ENCODE results near the gene FGF5. TPM values are rescaled to one million over a fixed set of nuclear protein-coding genes. Genes with fewer than 3 reads are reported as not detected.
"Not testable (repeated sequence)": the region's sequence is repeated elsewhere in the genome, so short reads cannot be mapped to it uniquely, and the experiment has no call there.

FGF5 gene
- total and polyA plus RNA-seq, 11 donors = 0.10 to 0.83 (median 0.27) TPM; not detected in 2

DNA sequence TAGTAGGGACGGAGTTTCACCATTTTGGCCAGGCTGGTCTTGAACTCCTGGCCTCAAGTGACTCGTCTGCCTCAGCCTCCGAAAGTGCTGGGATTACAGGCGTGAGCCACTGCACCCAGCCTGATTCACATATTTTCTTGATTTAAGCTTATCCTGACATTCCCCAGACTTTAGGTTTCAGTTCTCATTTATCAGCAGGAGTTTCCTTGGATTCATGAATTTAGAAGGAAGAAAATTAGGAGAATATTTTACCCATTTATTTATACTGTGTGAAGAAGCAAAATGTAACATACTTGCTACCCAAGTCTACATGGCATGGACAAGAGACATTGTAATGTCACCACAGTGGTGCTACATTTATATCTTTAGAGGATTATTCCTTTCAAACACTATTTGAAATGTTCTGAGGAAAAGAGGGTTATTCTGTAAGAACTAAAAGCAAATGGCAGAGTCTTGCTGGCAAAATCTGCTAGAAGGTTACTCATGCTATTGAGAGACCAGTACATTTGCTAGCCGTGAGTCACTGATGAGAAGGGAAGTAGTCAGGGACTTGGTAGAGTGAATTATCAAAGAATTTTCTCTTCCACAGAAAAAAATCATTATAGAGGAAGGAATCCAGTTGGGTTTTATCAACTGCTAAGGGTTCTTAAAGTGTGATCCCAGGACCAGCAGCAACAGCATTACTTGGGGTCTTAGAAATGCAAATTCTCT is 43.0 kb downstream of the FGF5 start:
- Histone ChIP-seq H3K27me3 (peaks cover 0 to 21% (median 0%) of the 10 kb centered on the region in 9 donors), H3K27ac (no peak overlapping the region), H3K9me3 (no peaks in the 10 kb centered on the region), H3K4me3 (no peak overlapping the region), H3K4me1 (no peaks in the 10 kb centered on the region), H3K36me3 (no peaks in the 10 kb centered on the region)
- no peak for DNase-seq
- intact Hi-C loops (cut with DNase I) = no loop called here
- 72 to 82% (median 75%) methylated on average over 5 of the region's 5 CpGs for WGBS, 4 donors
- ATAC-seq = no peak
- no peak for TF ChIP-seq POLR2A (IDR thresholded peaks at IDR 0.05)
- TF ChIP-seq, protein P1, sequence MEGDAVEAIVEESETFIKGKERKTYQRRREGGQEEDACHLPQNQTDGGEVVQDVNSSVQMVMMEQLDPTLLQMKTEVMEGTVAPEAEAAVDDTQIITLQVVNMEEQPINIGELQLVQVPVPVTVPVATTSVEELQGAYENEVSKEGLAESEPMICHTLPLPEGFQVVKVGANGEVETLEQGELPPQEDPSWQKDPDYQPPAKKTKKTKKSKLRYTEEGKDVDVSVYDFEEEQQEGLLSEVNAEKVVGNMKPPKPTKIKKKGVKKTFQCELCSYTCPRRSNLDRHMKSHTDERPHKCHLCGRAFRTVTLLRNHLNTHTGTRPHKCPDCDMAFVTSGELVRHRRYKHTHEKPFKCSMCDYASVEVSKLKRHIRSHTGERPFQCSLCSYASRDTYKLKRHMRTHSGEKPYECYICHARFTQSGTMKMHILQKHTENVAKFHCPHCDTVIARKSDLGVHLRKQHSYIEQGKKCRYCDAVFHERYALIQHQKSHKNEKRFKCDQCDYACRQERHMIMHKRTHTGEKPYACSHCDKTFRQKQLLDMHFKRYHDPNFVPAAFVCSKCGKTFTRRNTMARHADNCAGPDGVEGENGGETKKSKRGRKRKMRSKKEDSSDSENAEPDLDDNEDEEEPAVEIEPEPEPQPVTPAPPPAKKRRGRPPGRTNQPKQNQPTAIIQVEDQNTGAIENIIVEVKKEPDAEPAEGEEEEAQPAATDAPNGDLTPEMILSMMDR (IDR thresholded peaks at IDR 0.05) = no peak

DNA sequence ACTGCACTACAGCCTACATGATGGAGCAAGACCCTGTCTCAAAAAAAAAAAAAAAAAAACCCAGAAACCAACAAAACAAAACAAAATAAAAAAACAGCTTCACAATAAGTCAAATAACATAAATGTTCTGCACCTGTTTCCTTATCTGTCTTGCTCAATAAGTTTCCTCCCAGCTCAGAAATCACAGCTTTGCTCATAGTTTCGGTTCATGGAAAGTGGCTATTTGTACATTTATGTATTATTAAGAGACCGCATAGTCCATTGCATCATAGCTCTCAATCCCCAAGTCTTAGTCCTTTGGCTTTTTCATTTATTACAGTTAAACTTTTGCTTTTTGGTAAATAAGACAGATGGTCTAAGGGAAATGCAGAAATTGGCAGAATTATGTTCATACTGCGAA is 44.7 kb downstream of the FGF5 start:
- no peak overlapping the region for H3K27ac ChIP-seq
- intact Hi-C loops (cut with DNase I) = no loop called here
- DNase-seq = no peak
- no peak overlapping the region for H3K4me3 ChIP-seq
- no peaks in the 10 kb centered on the region for H3K36me3 ChIP-seq
- no peaks in the 10 kb centered on the region for H3K9me3 ChIP-seq
- H3K27me3 ChIP-seq = peaks cover 0 to 20% (median 0%) of the 10 kb centered on the region in 9 donors
- no peak for ATAC-seq
- no peak for TF ChIP-seq POLR2A (IDR thresholded peaks at IDR 0.05)
- TF ChIP-seq, protein P1 (IDR thresholded peaks at IDR 0.05) = no peak
- no peaks in the 10 kb centered on the region for H3K4me1 ChIP-seq
- 87 to 92% (median 91%) methylated on average over 3 of the region's 3 CpGs for WGBS, 4 donors

DNA sequence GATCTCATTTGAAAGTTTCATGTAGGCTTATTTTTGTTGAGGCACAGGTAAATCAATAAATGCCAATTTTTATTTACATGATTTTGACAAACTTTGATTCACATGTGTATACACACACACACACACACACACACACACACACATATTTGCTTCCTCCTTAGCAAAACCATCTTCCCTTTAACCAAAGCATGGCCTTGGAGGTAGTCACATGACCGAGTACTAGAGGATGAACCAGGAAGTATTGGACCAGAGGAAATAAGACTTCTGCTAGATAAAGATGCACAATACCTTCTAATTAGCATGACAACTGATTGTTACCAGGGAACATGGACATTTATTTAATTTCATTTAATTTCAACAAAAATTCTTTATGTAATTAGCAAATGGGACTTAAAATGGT is 45.7 kb downstream of the FGF5 start:
- Histone ChIP-seq H3K4me3 (no peak overlapping the region), H3K4me1 (no peaks in the 10 kb centered on the region), H3K27me3 (peaks cover 0 to 17% (median 0%) of the 10 kb centered on the region in 9 donors), H3K36me3 (no peaks in the 10 kb centered on the region), H3K27ac (no peak overlapping the region), H3K9me3 (no peaks in the 10 kb centered on the region)
- ATAC-seq (no peak), DNase-seq (no peak)
- intact Hi-C loops (cut with DNase I) = no loop called here
- 77 to 82% (median 79%) methylated on average over 1 of the region's 1 CpG for WGBS, 4 donors
- TF ChIP-seq POLR2A (IDR thresholded peaks at IDR 0.05) = no peak
- TF ChIP-seq, protein P1 (IDR thresholded peaks at IDR 0.05) = no peak

DNA sequence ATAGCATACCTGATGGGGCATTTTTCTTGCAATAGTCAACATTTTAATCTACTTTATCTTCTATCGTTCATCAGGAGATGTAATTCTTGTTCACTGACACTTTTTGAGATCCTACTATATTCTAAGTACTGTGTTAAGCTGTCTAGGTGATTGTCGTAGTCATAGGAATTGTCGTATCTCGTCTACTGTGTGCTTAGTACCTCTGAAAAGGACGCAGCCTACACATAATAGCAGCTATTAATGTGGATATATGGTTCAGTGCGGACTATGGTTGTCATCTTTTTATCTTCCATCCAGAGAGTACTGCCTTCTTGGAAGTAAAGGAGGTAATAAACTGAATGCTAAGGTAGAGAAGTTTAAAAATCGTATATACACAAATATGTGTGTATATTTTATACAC is 47.2 kb downstream of the FGF5 start:
- Histone ChIP-seq H3K9me3 (no peaks in the 10 kb centered on the region), H3K4me1 (no peaks in the 10 kb centered on the region), H3K36me3 (no peaks in the 10 kb centered on the region), H3K4me3 (no peak overlapping the region), H3K27me3 (peaks cover 0 to 13% (median 0%) of the 10 kb centered on the region in 9 donors), H3K27ac (no peak overlapping the region)
- TF ChIP-seq POLR2A (IDR thresholded peaks at IDR 0.05) = no peak
- TF ChIP-seq, protein P1 (IDR thresholded peaks at IDR 0.05) = no peak
- ATAC-seq = no peak
- DNase-seq = no peak
- intact Hi-C loops (cut with DNase I) = no loop called here
- 78 to 87% (median 83%) methylated on average over 7 of the region's 7 CpGs for WGBS, 4 donors

DNA sequence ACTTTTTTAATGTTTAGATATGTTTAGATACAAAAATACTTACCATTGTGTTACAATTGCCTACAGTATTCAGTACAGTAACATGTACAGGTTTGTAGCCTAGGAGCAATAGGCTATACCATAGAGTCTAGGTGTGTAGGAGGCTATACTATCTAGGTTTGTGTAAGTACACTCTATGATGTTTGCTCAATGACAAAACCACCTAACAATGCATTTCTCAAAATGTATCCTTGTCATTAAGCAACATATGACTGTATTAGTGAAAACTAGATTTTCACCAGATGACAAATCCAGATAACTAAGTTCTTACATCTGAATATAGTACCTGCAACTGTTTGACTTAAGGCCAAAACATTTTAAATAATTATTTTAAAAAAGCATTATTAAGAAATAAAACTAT is 49.4 kb downstream of the FGF5 start:
- DNase-seq; H3K9me3 ChIP-seq; H3K4me3 ChIP-seq; H3K4me1 ChIP-seq; intact Hi-C loops (cut with DNase I); ATAC-seq; H3K27ac ChIP-seq; H3K36me3 ChIP-seq: not testable (repeated sequence)
- peaks cover 0 to 10% (median 0%) of the 10 kb centered on the region in 9 donors for H3K27me3 ChIP-seq

Measured in heart left ventricle (tissue), 16 donors.